ENCODE measurements around the gene FAM193B.

The FAM193B gene

DNA sequence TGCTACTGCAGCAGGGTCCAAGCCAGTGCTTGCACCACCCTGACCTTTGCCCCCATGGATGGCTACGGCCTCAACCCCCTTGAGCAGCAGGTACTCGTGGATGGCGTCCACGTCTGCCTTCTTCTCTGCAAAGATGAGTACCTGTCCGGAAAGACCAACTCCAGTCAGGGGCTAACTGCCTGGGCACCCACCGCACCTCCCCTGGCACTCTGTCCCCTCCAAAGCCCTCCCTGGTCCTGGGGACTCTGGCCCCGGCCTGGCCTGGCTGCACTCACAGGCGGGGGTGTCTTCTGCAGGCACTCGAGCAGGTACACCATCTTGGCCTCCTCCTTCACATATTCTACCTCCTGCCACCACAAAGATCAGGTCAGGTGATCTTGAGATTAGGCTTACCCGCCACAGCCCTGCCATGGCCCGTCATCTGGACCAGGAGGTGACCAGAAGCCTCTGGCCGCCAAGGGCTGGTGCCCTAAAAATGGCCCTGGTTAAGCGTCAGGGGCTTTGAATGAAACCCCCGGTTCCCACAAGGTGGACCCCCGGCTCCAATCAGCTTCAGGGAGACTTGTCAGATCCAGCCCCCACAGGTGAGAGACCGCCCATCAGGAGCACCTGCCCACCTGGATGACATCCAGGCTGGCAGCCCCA lies 41.5 kb downstream of the FAM193B start:
- no peak for DNase-seq

DNA sequence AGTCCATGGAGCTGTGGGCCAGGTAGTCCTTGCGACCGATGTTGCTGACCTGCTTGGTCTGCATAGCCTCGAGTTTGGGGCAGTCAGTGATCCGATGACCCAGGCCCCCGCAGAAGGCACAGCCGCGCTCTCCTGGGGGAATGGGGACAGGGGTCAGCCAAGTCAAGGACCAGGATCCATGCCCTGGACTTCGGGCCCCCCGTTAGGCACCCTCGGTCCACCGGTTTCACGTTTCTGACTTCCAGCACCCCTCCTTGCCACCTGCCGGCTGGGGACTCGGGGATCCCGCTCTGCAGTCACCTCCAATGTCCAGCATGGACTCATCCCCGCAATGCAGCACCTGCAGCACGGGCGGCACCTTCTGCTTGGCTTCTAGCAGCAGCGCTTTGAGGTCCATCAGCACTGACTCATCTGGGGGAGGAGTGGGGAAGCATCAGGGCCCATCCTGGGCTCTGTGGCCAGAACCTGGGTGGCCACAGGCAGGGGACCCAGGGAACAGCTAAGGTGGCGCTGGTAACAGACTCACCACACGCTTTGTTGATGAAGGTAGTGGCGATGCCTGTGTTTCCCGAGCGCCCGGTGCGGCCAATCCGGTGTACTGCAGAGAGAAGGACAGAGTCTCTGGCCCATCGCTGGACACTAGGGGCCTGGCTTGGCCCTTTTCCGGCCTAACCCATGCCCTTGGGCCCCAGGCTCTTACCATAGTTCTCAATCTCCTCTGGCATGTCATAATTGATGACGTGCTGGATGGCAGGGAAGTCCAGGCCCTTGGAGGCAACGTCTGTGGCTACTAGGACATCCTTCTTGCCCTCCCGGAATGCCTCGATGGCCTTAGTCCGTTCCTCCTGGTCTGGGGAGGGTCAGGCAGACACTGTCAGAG lies 42.3 kb downstream of the FAM193B start:
- no peak for DNase-seq

DNA sequence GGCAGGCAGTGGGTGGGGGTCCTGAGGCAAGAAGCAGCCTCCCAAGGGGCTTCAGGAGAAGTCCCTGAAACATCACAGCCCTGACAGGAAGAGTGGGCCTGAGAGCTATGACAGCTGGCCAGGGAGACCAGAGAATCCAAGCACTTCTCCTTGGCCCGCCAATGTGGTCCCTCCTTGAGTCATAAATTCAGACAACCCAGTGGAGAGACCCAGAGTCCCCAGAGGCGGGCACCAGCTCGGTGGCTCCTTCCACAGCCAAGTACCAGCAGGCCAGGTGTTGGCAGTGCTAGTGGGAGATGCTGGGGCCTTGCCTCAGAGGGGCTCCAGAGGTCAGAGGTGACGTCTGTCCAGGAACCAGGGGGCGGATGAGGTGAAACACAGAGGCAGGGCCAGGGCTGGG lies 43.2 kb downstream of the FAM193B start:
- DNase-seq, result no peak

DNA sequence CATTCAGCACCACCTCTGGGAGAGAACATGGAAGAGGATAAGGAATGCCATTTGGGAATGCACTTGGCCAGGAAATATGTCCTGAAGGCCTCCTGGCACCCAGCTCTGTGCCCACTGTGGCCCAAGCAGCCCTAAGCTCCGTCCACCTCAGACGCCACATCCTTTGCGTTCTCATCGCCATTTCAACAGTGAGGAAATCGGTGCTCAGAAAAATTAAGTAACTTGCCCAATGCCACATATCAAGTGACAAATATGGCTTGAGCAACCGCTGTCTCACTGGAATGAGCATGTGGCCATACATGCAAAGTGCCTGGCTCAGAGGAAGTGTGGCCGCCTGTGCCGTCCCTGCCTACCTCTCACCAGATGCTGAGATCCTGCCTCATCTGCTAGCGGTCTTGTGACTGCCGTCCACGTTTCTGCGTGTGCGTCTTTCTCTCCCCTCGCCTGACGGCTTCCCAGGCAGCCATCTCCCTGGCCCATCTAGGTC lies 43.8 kb downstream of the FAM193B start:
- no peak for DNase-seq

DNA sequence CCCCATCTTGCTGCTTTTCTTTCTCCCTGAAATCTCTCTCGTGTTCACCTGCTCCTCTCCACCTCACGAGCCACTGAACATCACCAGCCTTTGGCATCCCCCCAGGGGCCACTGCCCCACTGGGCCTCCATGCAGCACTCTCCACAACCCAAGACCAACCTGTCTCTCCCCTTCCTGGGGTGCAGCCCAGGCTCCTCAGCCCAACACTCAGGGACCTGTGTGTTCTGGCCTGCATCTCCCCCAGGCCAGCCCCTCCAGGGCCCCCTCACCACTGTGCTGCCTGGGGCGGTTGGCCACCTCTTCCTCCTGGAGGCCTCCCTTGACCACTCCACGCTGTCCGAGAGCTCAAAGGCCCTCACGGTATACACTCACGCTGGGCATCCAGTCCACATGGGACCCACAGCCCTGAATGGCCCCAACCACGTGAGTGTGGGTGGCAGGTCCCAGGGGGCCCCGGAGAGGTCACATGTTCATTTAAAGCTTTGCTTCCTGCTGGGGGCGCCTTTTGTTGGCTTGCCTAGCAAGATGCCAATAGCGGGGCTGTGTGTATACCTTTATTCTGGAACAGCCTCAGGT lies 44.3 kb downstream of the FAM193B start:
- DNase-seq, result no peak

DNA sequence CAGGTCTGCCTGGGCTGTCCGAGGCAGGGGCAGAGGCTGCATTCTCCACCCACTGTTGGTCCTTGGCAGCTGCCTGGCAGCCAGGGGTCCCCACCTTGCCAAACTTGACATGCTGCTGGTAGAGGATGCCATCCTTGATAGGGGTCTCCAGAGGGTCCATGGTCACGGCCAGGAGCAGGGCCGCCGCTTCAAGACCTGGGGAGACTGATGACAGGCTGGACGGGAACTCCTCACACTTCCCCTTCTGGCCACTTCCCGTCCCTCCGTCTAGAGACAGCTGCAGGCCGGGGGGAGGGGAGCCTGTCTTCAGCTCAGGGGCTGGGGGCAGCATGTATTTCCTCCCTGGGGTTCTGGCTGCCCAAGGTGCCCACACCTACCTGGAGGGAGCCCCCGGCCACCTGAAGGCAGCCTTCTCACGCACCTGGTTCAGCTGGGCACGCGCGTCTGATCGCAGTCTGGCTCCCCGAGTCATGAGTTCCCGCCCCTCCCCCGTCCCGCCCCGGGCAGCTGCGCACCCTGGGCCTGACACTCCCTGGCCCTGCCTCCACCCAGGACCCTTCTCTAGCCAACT lies 44.9 kb downstream of the FAM193B start, which contains the start of gene DOK3:
TSS of gene DOK3 (minus strand) at position 446 of the 571 bp plus-strand sequence. CDS start at position 160, 286 bp downstream.
- DNase-seq, result no peak

DNA sequence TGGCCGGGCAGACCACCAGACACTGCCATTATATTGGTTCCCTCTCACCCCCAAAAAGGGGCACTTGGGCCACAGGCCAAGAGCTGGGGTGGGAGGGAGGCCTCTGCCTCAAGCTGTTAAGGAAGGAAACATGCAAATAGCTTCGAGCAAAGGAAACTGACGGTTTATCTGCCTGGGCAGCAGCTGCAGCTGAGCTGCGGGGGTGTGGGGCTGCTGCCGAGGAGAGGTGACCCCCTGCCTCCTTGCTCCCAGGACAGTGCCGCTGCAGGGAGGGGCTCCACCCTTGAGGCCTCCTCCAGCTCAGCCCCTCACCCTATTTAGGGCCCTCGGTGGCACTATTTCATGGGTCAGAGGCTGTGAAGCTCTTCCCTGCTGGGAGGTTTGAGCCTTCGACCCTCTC lies 45.5 kb downstream of the FAM193B start:
- DNase-seq, result no peak

DNA sequence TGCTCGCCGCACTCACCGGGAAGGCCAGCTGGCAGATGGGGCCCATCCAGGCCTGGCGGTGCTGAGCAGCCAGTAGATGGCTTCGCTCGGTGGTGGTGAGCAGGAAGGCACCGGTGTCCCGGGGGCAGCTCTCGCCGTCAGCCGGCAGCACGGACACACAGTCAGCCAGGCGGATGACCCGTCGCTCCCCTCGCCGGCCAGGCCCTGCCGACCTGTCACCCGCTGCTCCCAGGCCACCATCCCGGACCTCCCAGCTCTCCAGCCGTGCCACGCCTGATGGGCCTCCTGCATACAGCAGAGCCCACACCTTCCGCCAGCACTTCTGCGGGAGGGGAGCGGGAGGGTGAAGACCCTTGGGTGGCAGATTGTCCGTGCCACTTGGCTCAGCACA lies 46.1 kb downstream of the FAM193B start:
- no peak for DNase-seq

DNA sequence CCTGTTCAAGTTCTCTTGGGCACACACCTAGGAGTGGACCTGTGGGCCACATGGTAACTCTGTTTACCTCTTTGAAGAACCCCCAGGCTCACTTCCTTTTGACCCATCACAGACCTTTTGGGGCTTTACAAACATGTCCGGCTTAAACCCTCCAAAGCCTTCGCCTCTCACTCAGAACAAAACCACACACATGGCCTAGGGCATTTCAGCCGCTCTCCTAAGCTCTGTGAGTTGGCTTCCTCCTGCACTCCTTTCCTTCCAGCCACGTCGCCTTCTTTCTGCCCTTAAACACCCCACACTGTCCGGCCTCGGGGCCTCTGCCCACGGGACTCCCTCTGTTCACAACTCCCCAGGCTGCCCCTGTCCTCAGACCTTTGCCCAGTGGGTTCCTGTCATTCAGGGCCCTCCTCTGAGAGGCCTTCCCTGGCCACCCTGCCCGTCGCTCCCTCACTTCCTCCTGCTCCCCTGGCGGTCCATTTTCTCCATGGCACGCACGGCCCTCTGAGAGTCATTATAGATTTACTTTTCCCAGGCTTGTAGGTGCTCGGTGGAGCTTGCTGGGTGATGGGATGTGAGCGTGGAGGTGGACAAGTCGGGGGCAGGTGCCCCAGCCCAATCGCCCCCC lies 46.7 kb downstream of the FAM193B start:
- no peak for DNase-seq

DNA sequence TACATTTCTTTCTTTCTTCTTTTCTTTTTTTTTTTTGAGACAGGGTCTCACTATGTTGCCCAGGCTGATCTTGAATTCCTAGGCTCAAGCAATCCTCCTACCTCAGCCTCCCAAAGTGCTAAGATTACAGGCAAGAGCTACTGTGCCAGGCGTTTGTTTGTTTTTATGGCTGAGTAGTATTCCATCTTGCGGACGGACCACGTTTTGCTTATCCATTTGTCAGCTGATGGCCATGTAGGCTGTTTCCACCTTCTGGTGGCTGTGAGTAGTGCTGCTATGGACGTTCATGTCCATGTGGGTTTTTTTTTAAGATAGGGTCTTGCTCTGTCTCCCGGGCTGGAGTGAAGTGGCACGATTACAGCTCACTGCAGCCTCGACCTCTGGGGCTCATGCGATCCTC lies 47.2 kb downstream of the FAM193B start:
- DNase-seq, result no peak

DNA sequence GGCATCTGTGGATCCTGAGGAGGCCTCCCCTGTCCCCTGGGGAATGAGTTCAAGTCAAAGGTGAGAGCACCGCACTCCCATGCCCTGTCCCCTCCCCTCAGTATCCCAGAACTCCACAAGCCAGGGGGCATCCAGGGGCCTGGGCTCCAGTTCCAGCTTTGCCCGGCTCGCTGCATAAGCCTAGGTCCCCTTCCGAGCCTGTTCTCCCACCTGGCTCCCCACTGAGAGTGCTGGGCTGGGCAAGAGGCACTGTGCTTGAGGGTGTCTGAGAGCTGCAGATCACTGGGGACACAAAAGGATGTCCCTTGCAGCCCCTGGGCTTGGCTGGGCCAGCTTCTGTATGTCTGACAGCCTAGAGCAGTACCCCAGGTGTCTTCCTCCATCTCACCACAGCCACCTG lies 49.3 kb downstream of the FAM193B start:
- no peak for DNase-seq

DNA sequence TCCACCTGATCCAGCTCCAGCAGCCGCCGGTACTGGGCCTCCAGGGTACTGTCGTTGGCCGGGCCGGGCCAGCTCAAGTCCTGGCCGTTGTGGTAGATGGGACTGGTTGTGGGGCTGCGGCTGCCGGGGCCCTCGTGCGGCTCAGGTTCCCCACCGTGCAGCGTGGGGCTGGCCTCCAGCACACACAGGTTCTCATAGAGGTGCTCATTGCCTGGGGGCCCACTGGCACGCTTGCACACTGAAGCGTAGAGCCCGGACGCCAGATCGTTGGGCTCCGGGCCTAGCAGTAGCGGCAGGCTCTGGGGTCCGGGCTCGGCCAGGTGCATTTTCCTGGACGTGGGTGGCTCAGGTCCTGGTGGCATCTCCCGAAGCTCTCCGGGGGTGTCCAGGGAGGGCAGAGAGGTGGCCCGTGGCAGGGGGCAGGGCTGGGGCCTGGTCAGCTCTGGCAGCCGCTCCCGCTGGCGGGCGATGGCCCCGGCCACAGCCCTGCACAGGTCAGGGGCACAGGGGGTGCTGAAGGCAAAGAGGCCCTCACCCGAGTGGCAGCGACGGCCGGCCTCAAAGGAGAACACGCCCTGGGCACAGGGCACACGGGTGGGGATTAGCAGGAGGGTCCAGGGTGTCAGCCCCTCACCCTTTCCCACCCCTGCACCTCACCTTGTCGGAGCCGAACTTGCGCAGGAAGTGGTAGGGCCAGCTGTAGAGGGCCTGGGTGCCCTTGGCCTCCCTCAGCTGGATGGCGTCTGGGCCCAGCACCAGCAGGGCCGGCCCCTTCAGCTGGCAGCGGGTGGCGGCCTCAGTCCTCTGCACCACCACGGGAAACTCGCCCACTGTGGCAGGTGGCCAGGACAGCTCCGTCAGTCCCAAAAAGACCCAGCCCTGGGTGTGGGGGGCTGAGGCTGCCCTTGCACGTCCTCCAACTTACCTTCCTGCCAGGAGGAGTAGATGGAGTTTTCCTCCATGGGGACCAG lies 50.0 kb downstream of the FAM193B start:
- DNase-seq, result no peak

DNA sequence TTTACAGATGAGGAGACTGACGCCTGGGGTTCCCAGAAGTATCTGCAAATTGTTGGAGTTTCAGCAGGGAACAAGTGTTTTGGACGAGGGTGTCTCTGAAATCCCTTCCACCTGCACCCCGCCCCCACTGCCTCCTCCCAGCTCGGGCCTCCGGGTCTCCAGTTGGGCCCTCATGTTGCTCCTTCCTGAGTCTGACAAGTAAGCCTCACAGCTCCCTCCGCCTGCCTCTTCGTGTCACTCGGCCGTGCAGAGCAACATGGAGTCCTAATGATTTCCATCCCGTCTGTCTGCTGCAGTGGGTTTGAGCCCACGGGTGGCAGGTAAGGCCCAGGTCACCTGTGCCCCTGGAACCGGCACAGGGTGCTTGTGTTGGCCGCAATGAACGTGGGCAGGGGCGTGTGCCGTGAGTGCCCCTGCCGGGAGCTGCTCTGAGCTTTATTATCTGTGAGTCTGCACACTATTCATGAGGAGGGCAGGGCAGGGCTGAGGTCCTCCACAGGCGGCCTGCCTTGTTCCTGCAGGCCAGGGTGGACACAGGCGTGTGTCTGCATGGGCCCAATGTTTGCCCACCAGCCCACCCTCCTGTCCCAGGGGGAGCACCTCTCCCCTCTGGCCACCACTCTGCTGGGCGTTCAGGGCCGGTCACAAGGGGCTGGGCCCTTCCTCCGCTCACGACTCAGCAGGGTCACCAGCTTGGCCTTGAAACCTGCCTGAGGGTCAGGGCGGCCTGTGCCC lies 50.8 kb downstream of the FAM193B start:
- no peak for DNase-seq

DNA sequence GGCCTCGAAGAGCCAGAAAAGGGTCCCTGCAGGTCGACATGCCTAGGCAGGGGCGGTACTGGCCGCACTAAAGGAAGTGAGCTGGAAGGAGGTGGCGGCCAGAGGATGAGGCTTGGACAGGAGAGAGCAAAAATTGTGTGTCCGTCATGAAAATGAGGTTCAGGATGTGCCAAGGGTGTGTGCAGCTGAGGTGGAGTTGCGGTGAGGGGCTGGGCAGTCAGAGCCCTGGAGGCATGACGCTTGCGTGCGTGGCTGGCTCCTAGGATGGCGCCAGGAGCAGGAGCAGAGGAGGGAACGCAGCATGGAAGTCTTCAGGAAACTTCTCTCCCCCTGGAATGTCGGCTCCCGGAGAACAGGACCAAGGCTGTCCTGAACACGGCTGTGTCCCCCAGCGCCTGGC lies 51.5 kb downstream of the FAM193B start:
- DNase-seq, result no peak

DNA sequence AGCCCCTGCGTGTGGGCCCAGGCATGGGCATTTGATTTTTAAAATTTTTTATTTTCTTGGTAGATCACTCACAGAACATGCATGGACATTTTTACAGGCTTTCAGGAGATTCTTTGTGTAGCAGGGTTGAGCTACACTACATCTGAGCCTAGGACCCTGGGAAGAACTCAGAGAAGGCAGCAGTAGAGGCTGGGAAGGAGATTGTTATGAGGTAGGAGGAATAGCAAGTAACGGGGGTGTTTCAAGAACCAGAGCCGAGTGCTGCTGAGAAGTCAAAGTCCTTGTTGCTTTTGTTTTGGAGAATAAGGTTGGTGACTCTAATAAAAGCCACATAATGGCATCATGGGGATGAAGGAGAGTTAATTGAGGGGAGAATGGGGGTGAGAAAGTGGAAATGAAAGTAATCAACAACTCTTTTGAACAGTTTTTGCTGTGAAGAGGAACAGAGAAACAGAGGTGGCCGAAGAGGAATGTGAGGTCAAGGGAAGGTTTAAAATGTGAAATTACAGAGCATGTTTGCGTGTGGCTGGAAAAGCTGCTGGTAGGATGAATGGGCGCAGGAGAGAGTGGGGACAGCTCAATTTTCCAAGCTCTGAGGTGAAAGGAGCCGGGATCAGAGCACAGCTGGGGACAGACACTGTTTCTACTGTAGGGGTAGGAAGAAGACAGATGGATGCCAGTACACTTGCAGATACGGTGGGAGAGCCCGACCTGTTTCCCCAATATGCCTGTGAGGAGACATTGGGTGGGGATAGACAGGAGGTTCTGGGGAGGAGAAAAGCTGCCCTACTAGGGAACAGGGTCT lies 52.3 kb downstream of the FAM193B start:
- DNase-seq, result no peak

DNA sequence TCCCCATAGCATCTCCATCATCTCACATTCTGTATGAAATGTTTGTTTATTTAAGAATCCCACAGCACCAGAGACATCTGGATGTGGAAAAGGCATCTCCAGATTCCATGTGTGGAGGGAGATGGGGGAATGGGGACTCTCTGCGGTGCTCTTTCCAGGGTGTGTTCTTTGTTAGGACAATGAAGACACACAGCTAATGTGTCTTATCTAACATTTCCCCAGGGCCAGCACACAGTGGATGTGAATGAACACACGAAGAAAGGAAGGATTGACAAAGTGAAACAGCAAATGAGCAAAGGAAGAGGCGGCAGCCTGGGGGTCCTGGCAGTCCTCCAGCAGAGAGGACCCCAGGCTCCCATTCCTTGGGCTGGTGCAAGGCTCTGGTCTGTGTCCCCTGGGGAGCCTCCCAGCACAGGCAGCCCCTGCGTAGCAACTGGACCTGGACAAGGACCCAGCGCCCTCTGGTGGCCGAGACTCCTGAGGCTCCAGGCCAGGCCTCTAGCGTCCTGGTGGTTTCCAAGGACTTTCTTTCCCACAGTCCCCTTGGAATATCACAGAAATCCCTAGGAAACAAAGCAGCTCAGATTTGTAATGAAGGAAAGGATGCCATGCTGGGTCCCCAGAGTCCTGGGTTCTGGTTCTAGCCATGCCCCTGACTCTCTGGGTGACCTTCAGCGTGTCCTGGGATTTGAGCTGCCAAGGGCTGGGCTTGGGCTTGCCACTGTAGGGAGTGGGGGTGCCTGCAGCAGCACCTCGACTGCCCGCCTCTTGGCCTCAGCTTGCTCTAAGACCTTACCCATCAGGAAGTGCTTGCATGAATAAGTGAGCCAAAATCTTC lies 53.5 kb downstream of the FAM193B start:
- DNase-seq, result peak; percentile 79 to 84

DNA sequence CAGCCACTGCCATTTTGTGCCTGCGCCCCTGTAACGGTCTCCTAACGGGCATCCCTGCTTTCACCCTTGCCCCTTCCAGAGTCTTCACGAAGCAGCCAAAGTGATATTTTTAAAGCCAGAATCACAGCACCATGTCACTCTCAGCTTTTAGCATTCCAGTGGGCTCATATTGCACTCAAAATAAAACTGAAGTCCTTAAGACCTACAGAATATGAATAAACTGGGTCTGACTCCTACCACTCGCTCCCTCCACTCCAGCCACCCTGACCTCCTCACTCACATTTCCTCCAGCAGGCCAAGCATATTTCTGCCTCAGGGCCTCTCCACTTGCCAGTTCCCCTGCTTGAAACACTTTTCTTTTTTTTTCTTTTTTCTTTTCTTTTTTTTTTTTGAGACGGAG lies 54.5 kb downstream of the FAM193B start:
- no peak for DNase-seq

DNA sequence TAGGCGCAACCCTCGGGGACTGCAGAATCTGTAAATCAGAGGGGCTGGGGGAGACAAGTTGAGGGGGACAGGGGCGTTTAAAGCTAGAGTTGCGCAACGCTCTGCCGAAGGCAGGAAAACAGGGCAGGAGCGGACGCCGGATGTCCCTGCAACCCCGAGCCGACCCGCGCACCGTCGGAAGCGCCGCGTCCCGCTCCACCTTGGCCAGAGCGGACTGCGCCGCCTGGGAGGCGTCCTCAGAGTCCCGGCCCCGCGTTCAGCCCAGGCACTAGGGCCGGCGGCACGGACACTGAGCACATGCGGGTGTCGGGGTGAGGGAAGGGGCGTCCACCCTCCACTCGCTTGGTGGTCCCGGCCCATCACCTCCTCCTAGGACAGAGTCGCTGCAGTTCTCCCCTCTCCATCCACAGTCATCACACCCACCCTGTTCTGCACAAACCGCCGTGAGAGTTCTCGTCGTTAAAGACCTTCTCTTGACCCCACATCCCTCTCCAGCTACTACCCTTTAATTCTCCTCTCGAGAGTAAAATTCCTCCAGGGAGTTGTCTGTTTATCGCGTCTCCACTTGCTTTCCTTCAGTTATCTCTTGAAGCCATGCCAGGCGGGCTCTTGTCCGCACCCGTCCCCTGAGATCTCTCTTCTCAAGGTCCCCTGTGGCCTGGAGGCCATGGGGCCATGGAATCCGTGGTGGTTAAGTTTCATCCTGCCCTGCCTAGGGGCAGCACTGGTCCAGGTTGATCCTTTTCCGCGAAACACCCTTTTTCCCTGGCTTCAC lies 56.2 kb downstream of the FAM193B start:
- DNase-seq, result no peak

Measured in NCI-H2081 (cell line).